WERI-Rb-1 (cell line): ENCODE results near the gene COPZ1.
A peak's percentile ranks its signal among the peaks of the same experiment; 100 is the strongest.

ENCODE experiments used
- DNase-seq: peaks from one replicate; pipeline ENCODE4 v3.0.0-alpha.2; 2020
- H3K27ac ChIP-seq: fragments of 250-450 bp; sonication (Bioruptor Pico); 2 replicates; pipeline ENCODE4 v1.5.1; 2020; ENCODE audit warnings: mild to moderate bottlenecking, moderate library complexity
- H3K27me3 ChIP-seq: fragments of 250-450 bp; sonication (Bioruptor Pico); 2 replicates; pipeline ENCODE4 v1.5.1; 2021; ENCODE audit warnings: mild to moderate bottlenecking, low read depth, moderate library complexity; ENCODE audit not compliant: insufficient read depth, severe bottlenecking
- H3K36me3 ChIP-seq: fragments of 250-450 bp; sonication (Bioruptor Pico); 2 replicates; pipeline ENCODE4 v1.5.1; 2020; ENCODE audit warnings: mild to moderate bottlenecking, moderate library complexity
- H3K4me3 ChIP-seq: 2 replicates; pipeline ENCODE4 v1.5.1; 2011; ENCODE audit warnings: low read depth, mild to moderate bottlenecking, control low read depth, low read length
- H3K9me3 ChIP-seq: fragments of 250-450 bp; sonication (Bioruptor Pico); 2 replicates; pipeline ENCODE4 v1.5.1; 2021; ENCODE audit warnings: mild to moderate bottlenecking, moderate library complexity; ENCODE audit not compliant: severe bottlenecking
- TF ChIP-seq, protein P1 (sequence below): IDR thresholded peaks from 2 replicates; pipeline ENCODE4 v1.5.1; 2011; ENCODE audit warnings: low read depth, mild to moderate bottlenecking, control low read depth, inconsistent platforms, low read length

Gene COPZ1, protein sequence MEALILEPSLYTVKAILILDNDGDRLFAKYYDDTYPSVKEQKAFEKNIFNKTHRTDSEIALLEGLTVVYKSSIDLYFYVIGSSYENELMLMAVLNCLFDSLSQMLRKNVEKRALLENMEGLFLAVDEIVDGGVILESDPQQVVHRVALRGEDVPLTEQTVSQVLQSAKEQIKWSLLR

DNA sequence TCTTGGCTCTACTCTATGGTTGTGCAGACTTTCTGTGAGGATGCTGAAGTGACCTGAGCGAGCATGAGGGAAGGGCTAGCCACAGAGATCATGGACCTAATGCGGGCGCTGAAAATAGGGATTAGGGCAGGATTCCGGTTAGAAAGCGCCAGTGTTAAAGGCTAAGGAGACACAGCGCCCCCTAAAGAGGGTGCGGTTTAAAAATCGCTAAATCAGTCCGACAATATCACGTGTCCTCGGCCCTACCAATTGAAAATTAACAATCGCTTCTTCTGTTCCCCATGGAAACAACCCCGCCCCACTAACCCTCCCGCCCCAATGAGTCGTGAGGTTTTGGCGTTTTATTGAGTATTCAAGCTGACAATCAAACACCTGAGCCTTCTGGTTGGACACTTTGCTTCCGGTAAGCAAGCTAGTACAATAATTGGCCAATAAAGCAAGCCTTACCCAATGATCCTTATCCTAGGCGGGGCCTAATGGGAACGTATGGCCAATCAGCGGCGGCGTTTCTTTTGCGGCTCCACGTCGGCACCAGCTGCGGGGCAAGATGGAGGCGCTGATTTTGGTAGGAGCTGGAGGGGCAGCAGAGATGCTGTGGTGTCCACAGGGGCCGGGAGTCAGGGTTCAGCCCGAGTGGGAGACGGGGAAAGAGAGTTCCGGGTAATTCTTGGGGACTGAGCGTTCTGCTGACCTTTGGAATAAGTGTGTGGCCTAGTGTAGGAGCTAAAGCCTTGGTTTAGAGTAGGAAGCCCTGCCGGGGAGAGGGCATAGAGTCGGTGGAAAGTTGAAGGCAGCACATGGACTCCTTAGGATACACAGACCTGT is at the start of gene COPZ1:
Gene COPZ1 (plus strand): TSS at position 515 of the 825 bp plus-strand sequence. CDS start 33 bp downstream, at position 548.
- Histone ChIP-seq H3K4me3 (peak within 1 kb of the TSS; percentile 73), H3K9me3 (no peaks in the 10 kb centered on the region), H3K36me3 (no peaks in the 10 kb centered on the region; the same call in 1 of the 2 replicates), H3K27me3 (no peaks in the 10 kb centered on the region), H3K27ac (peak within 1 kb of the TSS; percentile 80)
- peak; percentile 97 for DNase-seq
- TF ChIP-seq, protein P1, sequence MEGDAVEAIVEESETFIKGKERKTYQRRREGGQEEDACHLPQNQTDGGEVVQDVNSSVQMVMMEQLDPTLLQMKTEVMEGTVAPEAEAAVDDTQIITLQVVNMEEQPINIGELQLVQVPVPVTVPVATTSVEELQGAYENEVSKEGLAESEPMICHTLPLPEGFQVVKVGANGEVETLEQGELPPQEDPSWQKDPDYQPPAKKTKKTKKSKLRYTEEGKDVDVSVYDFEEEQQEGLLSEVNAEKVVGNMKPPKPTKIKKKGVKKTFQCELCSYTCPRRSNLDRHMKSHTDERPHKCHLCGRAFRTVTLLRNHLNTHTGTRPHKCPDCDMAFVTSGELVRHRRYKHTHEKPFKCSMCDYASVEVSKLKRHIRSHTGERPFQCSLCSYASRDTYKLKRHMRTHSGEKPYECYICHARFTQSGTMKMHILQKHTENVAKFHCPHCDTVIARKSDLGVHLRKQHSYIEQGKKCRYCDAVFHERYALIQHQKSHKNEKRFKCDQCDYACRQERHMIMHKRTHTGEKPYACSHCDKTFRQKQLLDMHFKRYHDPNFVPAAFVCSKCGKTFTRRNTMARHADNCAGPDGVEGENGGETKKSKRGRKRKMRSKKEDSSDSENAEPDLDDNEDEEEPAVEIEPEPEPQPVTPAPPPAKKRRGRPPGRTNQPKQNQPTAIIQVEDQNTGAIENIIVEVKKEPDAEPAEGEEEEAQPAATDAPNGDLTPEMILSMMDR: peak; percentile 84

DNA sequence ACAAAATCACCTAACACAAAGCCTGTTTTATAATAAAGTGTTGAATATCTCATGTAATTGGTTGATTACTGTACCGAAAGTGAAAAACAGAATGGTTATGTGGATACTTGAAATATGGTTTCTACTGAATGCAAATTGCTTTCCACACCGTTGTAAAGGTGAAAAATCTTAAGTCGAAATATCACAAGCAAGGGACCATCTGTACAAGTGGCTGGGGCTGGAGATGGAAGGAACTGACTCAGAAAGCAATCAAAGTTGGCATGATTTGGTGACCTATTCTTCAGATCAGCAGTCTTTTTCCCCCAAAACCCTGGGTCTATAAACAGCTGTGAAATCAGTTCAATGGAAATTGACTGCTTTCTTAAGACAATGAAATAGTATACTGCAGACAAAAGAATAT is 48.6 kb upstream of the COPZ1 start:
- Histone ChIP-seq H3K4me3 (no peak overlapping the region), H3K27me3 (no peaks in the 10 kb centered on the region), H3K36me3 (peaks cover 57% of the 10 kb centered on the region), H3K9me3 (no peaks in the 10 kb centered on the region), H3K27ac (no peak overlapping the region)
- TF ChIP-seq, protein P1: no peak
- DNase-seq: no peak

DNA sequence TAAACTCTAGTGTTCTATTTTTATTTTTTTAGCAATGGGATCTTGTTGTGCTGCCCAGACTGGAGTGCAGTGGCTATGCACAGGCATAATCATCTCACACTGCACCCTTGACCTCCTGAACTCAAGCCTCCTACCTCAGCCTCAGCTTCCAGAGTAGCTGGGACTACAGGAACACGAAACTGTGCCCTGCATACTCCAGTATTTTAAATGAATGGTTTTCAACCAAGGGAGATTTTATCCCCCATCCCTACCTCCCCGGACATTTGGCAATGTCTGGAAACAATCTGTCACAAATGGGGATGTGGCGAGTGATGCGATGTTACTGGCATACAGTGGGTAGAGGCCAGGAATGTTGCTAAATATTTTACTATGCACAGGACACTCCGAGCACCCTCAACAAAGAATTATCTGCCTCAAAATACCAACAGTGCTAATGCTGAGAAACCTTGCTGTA is 47.1 kb upstream of the COPZ1 start:
- TF ChIP-seq, protein P1: no peak
- no peaks in the 10 kb centered on the region for H3K27me3 ChIP-seq
- H3K36me3 ChIP-seq: peaks cover 69% of the 10 kb centered on the region
- DNase-seq: no peak
- peak overlapping the region; percentile 100 for H3K4me3 ChIP-seq
- no peaks in the 10 kb centered on the region for H3K9me3 ChIP-seq
- no peak overlapping the region for H3K27ac ChIP-seq

DNA sequence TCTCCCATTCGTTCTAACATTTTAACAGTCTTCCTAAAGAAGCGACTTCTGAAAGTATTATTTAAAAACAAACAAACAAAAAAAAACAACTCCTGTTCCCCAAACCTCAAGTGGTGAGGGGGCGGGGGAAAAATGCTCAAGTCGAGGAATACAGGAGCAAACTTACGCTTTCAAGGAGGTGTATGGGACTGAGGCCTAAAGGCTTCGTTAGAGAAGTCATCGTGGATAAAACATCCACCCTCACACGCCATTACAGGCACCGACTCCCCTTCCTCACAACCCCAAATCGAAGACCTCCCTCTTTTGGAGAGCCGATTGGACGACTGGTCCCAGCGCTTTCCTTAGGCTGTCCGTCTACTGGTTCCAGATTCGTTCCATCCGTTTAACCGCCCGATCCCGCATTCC is 45.7 kb upstream of the COPZ1 start:
- no peaks in the 10 kb centered on the region for H3K9me3 ChIP-seq
- peaks cover 69% of the 10 kb centered on the region for H3K36me3 ChIP-seq
- H3K4me3 ChIP-seq: peak overlapping the region; percentile 100
- TF ChIP-seq, protein P1: no peak
- no peaks in the 10 kb centered on the region for H3K27me3 ChIP-seq
- no peak for DNase-seq
- H3K27ac ChIP-seq: peak overlapping the region; percentile 98

DNA sequence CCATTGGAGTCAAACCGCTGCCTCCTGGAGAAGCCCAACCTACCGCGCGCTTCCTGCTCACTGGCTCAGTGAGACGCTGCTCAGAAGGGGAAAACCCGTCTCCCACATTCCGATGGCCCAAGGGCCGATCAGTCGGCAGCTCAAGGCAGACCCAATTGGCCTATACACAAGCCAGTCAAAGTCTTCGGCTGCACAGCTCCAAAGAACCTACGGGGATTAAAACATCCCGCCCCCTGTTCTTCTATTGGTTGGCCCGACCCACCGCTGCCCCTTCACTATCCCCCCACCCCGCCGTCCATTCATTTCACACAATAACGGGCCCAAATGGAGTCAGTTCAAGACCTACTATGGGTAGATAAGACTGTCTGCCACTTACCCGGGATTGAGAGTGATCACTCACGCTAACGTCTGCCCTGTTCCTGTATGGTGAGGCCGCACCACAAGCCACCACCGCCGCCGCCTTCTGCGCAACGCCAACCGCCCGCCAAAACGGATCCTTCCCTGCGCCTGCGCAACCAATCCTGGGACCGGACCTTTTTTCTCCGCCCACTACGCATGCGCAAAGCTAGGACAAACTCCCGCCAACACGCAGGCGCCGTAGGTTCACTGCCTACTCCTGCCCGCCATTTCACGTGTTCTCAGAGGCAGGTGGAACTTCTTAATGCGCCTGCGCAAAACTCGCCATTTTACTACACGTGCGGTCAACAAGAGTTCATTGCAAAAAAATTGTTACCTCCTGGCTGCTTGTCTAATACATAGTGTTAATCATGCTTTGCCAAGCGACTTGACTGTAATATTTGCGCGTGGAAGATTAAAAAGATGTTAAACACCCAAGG is 45.1 kb upstream of the COPZ1 start, which contains the start of gene CBX5:
Gene CBX5 (minus strand): TSS at position 491 of the 836 bp plus-strand sequence. CDS start 22,472 bp downstream, outside the sequence.
- Histone ChIP-seq H3K4me3 (peak within 1 kb of the TSS; percentile 100), H3K27me3 (no peaks in the 10 kb centered on the region), H3K36me3 (peaks cover 68% of the 10 kb centered on the region), H3K27ac (peak within 1 kb of the TSS; percentile 98), H3K9me3 (no peaks in the 10 kb centered on the region)
- TF ChIP-seq, protein P1: no peak
- DNase-seq: peak; percentile 99
